Epithelial cell of prostate (primary cell): ENCODE data around the gene FGF3.

ENCODE experiments used
- DNase-seq: peaks from one replicate; pipeline ENCODE4 v3.0.0-alpha.2; 2011; ENCODE audit warnings: low read depth, low spot score
- H3K27ac ChIP-seq: fragments of 450-650 bp; 2 replicates; pipeline ENCODE4 v1.5.1; 2017; ENCODE audit warnings: mild to moderate bottlenecking

Gene FGF3

GRCh38 chr11:69807106-69807815 is 12.0 kb downstream of the FGF3 start:
- no peak overlapping the region for H3K27ac ChIP-seq
- DNase-seq: no peak

- DNase-seq: no peak
- no peak overlapping the region for H3K27ac ChIP-seq
Observed at GRCh38 chr11:69804769-69805508, 14.3 kb downstream of the FGF3 start.

- no peak for DNase-seq
- H3K27ac ChIP-seq: no peak overlapping the region
Observed at GRCh38 chr11:69803604-69804218, 15.5 kb downstream of the FGF3 start.

- no peak overlapping the region for H3K27ac ChIP-seq
- no peak for DNase-seq
Observed at GRCh38 chr11:69803022-69803421, 16.2 kb downstream of the FGF3 start.

GRCh38 chr11:69802590-69802989 is 16.6 kb downstream of the FGF3 start:
- no peak for DNase-seq
- no peak overlapping the region for H3K27ac ChIP-seq

- DNase-seq: no peak
- H3K27ac ChIP-seq: no peak overlapping the region
Observed at GRCh38 chr11:69801513-69802335, 17.5 kb downstream of the FGF3 start.

GRCh38 chr11:69800278-69800677 is 18.9 kb downstream of the FGF3 start:
- no peak overlapping the region for H3K27ac ChIP-seq
- no peak for DNase-seq

GRCh38 chr11:69799582-69799981 is 19.6 kb downstream of the FGF3 start:
- no peak overlapping the region for H3K27ac ChIP-seq
- DNase-seq: no peak

GRCh38 chr11:69799097-69799496 is 20.1 kb downstream of the FGF3 start:
- no peak overlapping the region for H3K27ac ChIP-seq
- DNase-seq: no peak

- no peak overlapping the region for H3K27ac ChIP-seq
- DNase-seq: no peak
Observed at GRCh38 chr11:69797737-69798528, 21.3 kb downstream of the FGF3 start.

GRCh38 chr11:69797156-69797555 is 22.1 kb downstream of the FGF3 start:
- no peak overlapping the region for H3K27ac ChIP-seq
- DNase-seq: no peak

GRCh38 chr11:69796063-69796462 is 23.2 kb downstream of the FGF3 start:
- H3K27ac ChIP-seq: no peak overlapping the region
- no peak for DNase-seq

- DNase-seq: no peak
- H3K27ac ChIP-seq: no peak overlapping the region
Observed at GRCh38 chr11:69791276-69792180, 27.7 kb downstream of the FGF3 start.

GRCh38 chr11:69788956-69789355 is 30.3 kb downstream of the FGF3 start:
- DNase-seq: no peak
- no peak overlapping the region for H3K27ac ChIP-seq

GRCh38 chr11:69787906-69788305 is 31.3 kb downstream of the FGF3 start:
- no peak for DNase-seq

GRCh38 chr11:69787457-69787856 is 31.8 kb downstream of the FGF3 start:
- H3K27ac ChIP-seq: no peak overlapping the region
- no peak for DNase-seq

More at GRCh38 chr11:69787906-69788305, 31.3 kb downstream of the FGF3 start:
- H3K27ac ChIP-seq: no peak overlapping the region

- no peak overlapping the region for H3K27ac ChIP-seq
- DNase-seq: no peak
Observed at GRCh38 chr11:69781241-69781640, 38.0 kb downstream of the FGF3 start.

GRCh38 chr11:69778373-69778772 is 40.8 kb downstream of the FGF3 start:
- DNase-seq: no peak
- no peak overlapping the region for H3K27ac ChIP-seq
